HG02973 (cell line): ENCODE measurements around the gene NNAT.

ENCODE experiments used
- ATAC-seq: cut with Tn5 transposase; IDR thresholded peaks from one replicate; pipeline ENCODE4 v1.9.1; 2021; ENCODE audit warnings: moderate library complexity; ENCODE audit not compliant: unreplicated experiment

The NNAT gene

GRCh38 chr20:37523012-37523391, 2.0 kb downstream of the NNAT start:
- ATAC-seq: no peak

GRCh38 chr20:37523911-37524700, 3.1 kb downstream of the NNAT start:
- no peak for ATAC-seq

GRCh38 chr20:37524859-37525708, 4.0 kb downstream of the NNAT start:
- no peak for ATAC-seq

GRCh38 chr20:37525810-37526209, 4.8 kb downstream of the NNAT start:
- ATAC-seq: no peak

- no peak for ATAC-seq
These were observed 5.3 kb downstream of the NNAT start for GRCh38 chr20:37526238-37526838.

GRCh38 chr20:37526839-37527637, 6.0 kb downstream of the NNAT start:
- ATAC-seq: no peak

- ATAC-seq: peak; percentile 60
These were observed 6.8 kb downstream of the NNAT start, which contains the start of gene BLCAP for GRCh38 chr20:37527638-37528445. BLCAP (minus strand) TSS chr20:37527876; CDS start chr20:37519174, 8,702 bp downstream.

- peak; percentile 5 for ATAC-seq
These were observed 7.6 kb downstream of the NNAT start for GRCh38 chr20:37528446-37529213.

- no peak for ATAC-seq
These were observed 8.3 kb downstream of the NNAT start for GRCh38 chr20:37529214-37529967.

GRCh38 chr20:37529968-37530600, 9.0 kb downstream of the NNAT start:
- ATAC-seq: no peak

GRCh38 chr20:37530696-37531095, 9.6 kb downstream of the NNAT start:
- no peak for ATAC-seq

- no peak for ATAC-seq
These were observed 10.8 kb downstream of the NNAT start for GRCh38 chr20:37531856-37532255.

- ATAC-seq: no peak
These were observed 12.2 kb downstream of the NNAT start for GRCh38 chr20:37533154-37533715.

- ATAC-seq: peak; percentile 77
These were observed 13.5 kb downstream of the NNAT start for GRCh38 chr20:37534401-37535157.

- no peak for ATAC-seq
These were observed 14.5 kb downstream of the NNAT start for GRCh38 chr20:37535443-37536132.

- ATAC-seq: no peak
These were observed 16.5 kb downstream of the NNAT start for GRCh38 chr20:37537505-37537904.
